Measurements from ENCODE around the gene MRPL52.
"Not testable (repeated sequence)": the region's sequence is repeated elsewhere in the genome, so short reads cannot be mapped to it uniquely, and the experiment has no call there.

- TF ChIP-seq, protein P1, sequence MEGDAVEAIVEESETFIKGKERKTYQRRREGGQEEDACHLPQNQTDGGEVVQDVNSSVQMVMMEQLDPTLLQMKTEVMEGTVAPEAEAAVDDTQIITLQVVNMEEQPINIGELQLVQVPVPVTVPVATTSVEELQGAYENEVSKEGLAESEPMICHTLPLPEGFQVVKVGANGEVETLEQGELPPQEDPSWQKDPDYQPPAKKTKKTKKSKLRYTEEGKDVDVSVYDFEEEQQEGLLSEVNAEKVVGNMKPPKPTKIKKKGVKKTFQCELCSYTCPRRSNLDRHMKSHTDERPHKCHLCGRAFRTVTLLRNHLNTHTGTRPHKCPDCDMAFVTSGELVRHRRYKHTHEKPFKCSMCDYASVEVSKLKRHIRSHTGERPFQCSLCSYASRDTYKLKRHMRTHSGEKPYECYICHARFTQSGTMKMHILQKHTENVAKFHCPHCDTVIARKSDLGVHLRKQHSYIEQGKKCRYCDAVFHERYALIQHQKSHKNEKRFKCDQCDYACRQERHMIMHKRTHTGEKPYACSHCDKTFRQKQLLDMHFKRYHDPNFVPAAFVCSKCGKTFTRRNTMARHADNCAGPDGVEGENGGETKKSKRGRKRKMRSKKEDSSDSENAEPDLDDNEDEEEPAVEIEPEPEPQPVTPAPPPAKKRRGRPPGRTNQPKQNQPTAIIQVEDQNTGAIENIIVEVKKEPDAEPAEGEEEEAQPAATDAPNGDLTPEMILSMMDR (IDR thresholded peaks at IDR 0.05 in 4 of 5, conservative IDR thresholded peaks at IDR 0.05 in 1 of 5), result not testable (repeated sequence)
- TF ChIP-seq POLR2A (IDR thresholded peaks at IDR 0.05), result not testable (repeated sequence)
Measured at GRCh38 chr14:22854296-22854695, 24.6 kb downstream of the MRPL52 start.
